B cell (primary cell): ENCODE data around the gene DPM2. TPM values are rescaled to one million over a fixed set of nuclear protein-coding genes. Genes with fewer than 3 reads are reported as not detected.
A peak's percentile ranks its signal among the peaks of the same experiment; 100 is the strongest.

Experiments used
- ATAC-seq: fragments of 200-7000 bp; cut with Tn5 transposase; one replicate; pipeline ENCODE4 v1.10.0; 2021; ENCODE audit warnings: low read depth, mild to moderate bottlenecking, moderate number of reproducible peaks, moderate library complexity
- CTCF ChIA-PET: fragments of 350-600 bp; sonication (Branson Sonifier 250); formaldehyde crosslinking; loops from one replicate; lab custom pipeline; 2021; ENCODE audit warnings: antibody characterized with exemption, inconsistent platforms; lab: Charles Lee
- POLR2A ChIA-PET: fragments of 350-600 bp; sonication (Branson Sonifier 250); formaldehyde crosslinking; loops from one replicate; lab custom pipeline; 2021; ENCODE audit warnings: antibody characterized with exemption; lab: Charles Lee
- DNase-seq: peaks from one replicate; pipeline ENCODE4 v3.0.0; 2013
- H2AFZ ChIP-seq: 2 replicates; pipeline ENCODE4 v1.6.1; 2012; ENCODE audit warnings: mild to moderate bottlenecking, low read depth, low read length; ENCODE audit not compliant: insufficient read depth, poor library complexity, severe bottlenecking
- H3K27ac ChIP-seq, 2 donors: 1 replicate in 1 of 2; 2 replicates in 1 of 2; pipeline ENCODE4 v1.5.1; 2012 to 2013; ENCODE audit warnings: low read length in 2 of 2, mild to moderate bottlenecking in 2 of 2, moderate library complexity in 1 of 2
- H3K27me3 ChIP-seq, 4 experiments: fragments of 200-600 bp in 1 of 4; sonication (generic) in 1 of 4; replicated peaks in 1 of 4; 1 replicate in 2 of 4; 2 replicates in 2 of 4; pipeline versions ENCODE4 v1.6.1 to v1.7.0; 2013 to 2016; ENCODE audit warnings: low read length in 3 of 4, mild to moderate bottlenecking in 2 of 4, mixed read lengths in 1 of 4, moderate library complexity in 1 of 4; ENCODE audit not compliant: insufficient read depth in 4 of 4, control insufficient read depth in 3 of 4; ENCODE audit errors: control extremely low read depth in 1 of 4
- H3K36me3 ChIP-seq, 2 experiments: replicated peaks in 1 of 2; 1 replicate in 1 of 2; 2 replicates in 1 of 2; pipeline versions ENCODE4 v1.6.1 to v1.7.1; 2013; ENCODE audit warnings: low read length in 1 of 2; ENCODE audit not compliant: insufficient read depth in 2 of 2, control insufficient read depth in 1 of 2; ENCODE audit errors: control extremely low read depth in 1 of 2, extremely low read depth in 1 of 2
- H3K4me1 ChIP-seq, 2 donors: fragments of 200-600 bp in 1 of 2; sonication (generic) in 1 of 2; 1 replicate in 1 of 2; 2 replicates in 1 of 2; pipeline versions ENCODE4 v1.5.1 to v1.6.1; 2013 to 2017; ENCODE audit warnings: low read length in 2 of 2; ENCODE audit not compliant: control insufficient read depth in 2 of 2, insufficient read depth in 2 of 2
- H3K4me2 ChIP-seq: replicated peaks from 2 replicates; pipeline ENCODE3; 2012; ENCODE audit warnings: mild to moderate bottlenecking, low read depth, low read length; ENCODE audit not compliant: poor library complexity, severe bottlenecking
- H3K4me3 ChIP-seq, 5 experiments: fragments of 200-600 bp in 1 of 5; sonication (generic) in 1 of 5; 1 replicate in 3 of 5; 2 replicates in 2 of 5; pipeline versions ENCODE4 v1.5.1 to v1.7.0; 2011 to 2016; ENCODE audit warnings: low read length in 4 of 5, mild to moderate bottlenecking in 4 of 5, low read depth in 2 of 5, control low read depth in 1 of 5, moderate library complexity in 1 of 5; ENCODE audit not compliant: insufficient read depth in 1 of 5; ENCODE audit errors: control extremely low read depth in 1 of 5, extremely low read depth in 1 of 5
- H3K79me2 ChIP-seq: fragments of 200-600 bp; sonication (generic); one replicate; pipeline ENCODE4 v1.6.0; 2016; ENCODE audit warnings: low read length; ENCODE audit not compliant: control insufficient read depth, insufficient read depth
- H3K9ac ChIP-seq: fragments of 200-600 bp; sonication (generic); 2 replicates; pipeline ENCODE4 v1.6.1; 2017; ENCODE audit warnings: mild to moderate bottlenecking, low read length, moderate library complexity
- H3K9me3 ChIP-seq, 3 donors: one replicate each; pipeline versions ENCODE4 v1.6.1 to v1.7.1; 2013; ENCODE audit warnings: low read length in 2 of 3; ENCODE audit not compliant: control insufficient read depth in 2 of 3, insufficient read depth in 1 of 3; ENCODE audit errors: control extremely low read depth in 1 of 3
- H4K20me1 ChIP-seq: 2 replicates; pipeline ENCODE4 v1.6.0; 2012; ENCODE audit warnings: mild to moderate bottlenecking, low read length; ENCODE audit not compliant: insufficient read depth, control insufficient read depth, poor library complexity, severe bottlenecking
- H3K27ac Mint-ChIP-seq: one replicate; pipeline ENCODE4 v1.8.0; 2021; ENCODE audit warnings: mixed read lengths
- H3K27me3 Mint-ChIP-seq: one replicate; pipeline ENCODE4 v1.8.0; 2021; ENCODE audit warnings: mixed read lengths
- H3K4me1 Mint-ChIP-seq: one replicate; pipeline ENCODE4 v1.8.0; 2021; ENCODE audit warnings: mixed read lengths
- H3K4me3 Mint-ChIP-seq: one replicate; pipeline ENCODE4 v1.8.0; 2021; ENCODE audit warnings: mixed read lengths
- H3K9me3 Mint-ChIP-seq: one replicate; pipeline ENCODE4 v1.8.0; 2022; ENCODE audit warnings: mixed read lengths; ENCODE audit not compliant: insufficient read depth
- CTCF ChIP-seq: fragments of 200-600 bp; IDR thresholded peaks from one replicate; pipeline ENCODE4 v1.8.0; 2022; ENCODE audit warnings: antibody characterized with exemption, mild to moderate bottlenecking
- EZH2 ChIP-seq: IDR thresholded peaks from 2 replicates; pipeline ENCODE4 v1.6.1; 2012; ENCODE audit warnings: borderline replicate concordance, low read depth, mild to moderate bottlenecking, moderate library complexity, low read length; ENCODE audit not compliant: insufficient read depth, poor library complexity, severe bottlenecking
- WGBS: methylation state at CpG from one replicate; pipeline ENCODE4 v1.1.5; 2013; ENCODE audit warnings: missing lambda C conversion rate; ENCODE audit not compliant: insufficient coverage; 5-methylcytosine and 5-hydroxymethylcytosine counted together
- intact Hi-C: fragments of 100-400 bp; cut with micrococcal nuclease; formaldehyde crosslinking; loops from one replicate; pipeline ENCODE4 v1.10.0; 2022
- polyA plus RNA-seq: library from polyadenylated mRNA; depleted of rRNA; stranded (reverse); fragments of >200 nt; gene quantifications from 2 replicates; pipeline ENCODE4 v1.2.3, GENCODE V29; 2012
- total RNA-seq, 2 donors: library from RNA; stranded (reverse); fragments of 120-200 nt in 1 of 2; gene quantifications; 1 replicate in 1 of 2; 2 replicates in 1 of 2; pipeline versions ENCODE4 v1.2.3 to v1.2.4, GENCODE V29; 2013 to 2022

DPM2 gene
- total and polyA plus RNA-seq, 2 donors (not counting 1 experiment from before 2014, with no cell fraction given), result 34.1 to 42.9 TPM

GRCh38 chr9:127959841-127960409 lies 22.3 kb upstream of the DPM2 start:
- Mint-ChIP-seq H3K4me3 (no peak overlapping the region), H3K9me3 (no peaks in the 10 kb centered on the region), H3K27ac (peak overlapping the region; percentile 69), H3K4me1 (peaks cover 75% of the 10 kb centered on the region), H3K27me3 (no peaks in the 10 kb centered on the region)
- TF ChIP-seq EZH2 (no peak), CTCF (no peak)
- Histone ChIP-seq H3K79me2 (peaks cover 100% of the 10 kb centered on the region), H4K20me1 (peaks cover 86% of the 10 kb centered on the region), H3K9me3 (no peaks in the 10 kb centered on the region), H3K27me3 (no peaks in the 10 kb centered on the region), H3K9ac (no peak overlapping the region), H2AFZ (no peak overlapping the region), H3K36me3 (peaks cover 0 to 15% of the 10 kb centered on the region in 2 experiments), H3K4me2 (no peak overlapping the region), H3K4me1 (peaks cover 22 to 51% of the 10 kb centered on the region in 2 donors), H3K4me3 (no peak overlapping the region), H3K27ac (peak overlapping the region in 1 of 2 donors; percentile 60)
- intact Hi-C loops, result loop anchor here (5.0 kb wide), 2 partner anchors 37 to 157 kb away; no protein-coding TSS in a partner anchor
- WGBS, result 93% methylated on average over 2 of the region's 2 CpGs
- DNase-seq, result no peak
- POLR2A ChIA-PET, result interaction anchor here (0.6 kb wide), 1 partner anchor 65 kb away, joined by 6 read pairs; no protein-coding TSS in a partner anchor
- CTCF ChIA-PET, result interaction anchor here (0.6 to 12.8 kb wide), 5 partner anchors 11 to 74 kb away, joined by 3 to 251 read pairs (median 11); partner anchors contain the start of gene EEIG1
- ATAC-seq, result no peak

GRCh38 chr9:127959398-127959797 lies 21.7 kb upstream of the DPM2 start:
- no peak overlapping the region for H3K4me2 ChIP-seq
- intact Hi-C loops, result loop anchor here (5.0 kb wide), 2 partner anchors 38 to 158 kb away; no protein-coding TSS in a partner anchor
- Mint-ChIP-seq H3K27me3 (no peaks in the 10 kb centered on the region), H3K27ac (no peak overlapping the region), H3K4me3 (no peak overlapping the region), H3K4me1 (peaks cover 77% of the 10 kb centered on the region), H3K9me3 (no peaks in the 10 kb centered on the region)
- H3K36me3 ChIP-seq, result peaks cover 0 to 15% of the 10 kb centered on the region in 2 experiments
- ATAC-seq (no peak), DNase-seq (no peak)
- H3K4me1 ChIP-seq, result peaks cover 22 to 53% of the 10 kb centered on the region in 2 donors
- H3K79me2 ChIP-seq, result peaks cover 100% of the 10 kb centered on the region
- peaks cover 86% of the 10 kb centered on the region for H4K20me1 ChIP-seq
- no peak overlapping the region for H3K9ac ChIP-seq
- no peak overlapping the region for H3K4me3 ChIP-seq
- no peaks in the 10 kb centered on the region for H3K27me3 ChIP-seq
- POLR2A ChIA-PET, result no interaction called here
- no peaks in the 10 kb centered on the region for H3K9me3 ChIP-seq
- no peak overlapping the region for H2AFZ ChIP-seq
- TF ChIP-seq EZH2 (no peak), CTCF (no peak)
- CTCF ChIA-PET, result interaction anchor here (1.0 to 12.8 kb wide), 3 partner anchors 18 to 158 kb away, joined by 4 to 251 read pairs (median 182); partner anchors contain the start of gene EEIG1
- peak overlapping the region in 1 of 2 donors; percentile 60 for H3K27ac ChIP-seq
- WGBS, result 82% methylated on average over 1 of the region's 4 CpGs
